Stomach (tissue), 9 donors: ENCODE measurements around the gene CFAP77. TPM values are rescaled to one million over a fixed set of nuclear protein-coding genes. Genes with fewer than 3 reads are reported as not detected.

Source experiments
- DNase-seq, 2 donors: peaks; one replicate each; pipeline versions ENCODE4 v3.0.0 to v3.0.0-alpha.2; 2013 to 2019
- H3K27ac ChIP-seq, 5 donors: fragments of 200-600 bp in 4 of 5; sonication (generic) in 4 of 5; one replicate each; pipeline ENCODE4 v1.5.1; 2013 to 2019; ENCODE audit warnings: mild to moderate bottlenecking in 1 of 5, moderate library complexity in 1 of 5
- H3K27me3 ChIP-seq, 3 donors: fragments of 200-600 bp; sonication (generic); one replicate each; pipeline ENCODE4 v1.5.1; 2017 to 2019; ENCODE audit warnings: mixed run types in 1 of 3
- H3K36me3 ChIP-seq, 4 donors: fragments of 200-600 bp; sonication (generic); 1 replicate in 3 of 4; 2 replicates in 1 of 4; pipeline ENCODE4 v1.5.1; 2016 to 2019
- H3K4me1 ChIP-seq, 4 donors: fragments of 200-600 bp; sonication (generic); one replicate each; pipeline ENCODE4 v1.5.1; 2016 to 2019
- H3K4me3 ChIP-seq, 4 donors: fragments of 200-600 bp; sonication (generic) in 3 of 4; one replicate each; pipeline ENCODE4 v1.5.1; 2016 to 2019; ENCODE audit warnings: mild to moderate bottlenecking in 1 of 4
- H3K9me3 ChIP-seq, 4 donors: fragments of 200-600 bp; sonication (generic); one replicate each; pipeline ENCODE4 v1.5.1; 2016 to 2019
- EP300 ChIP-seq: sonication (generic); formaldehyde crosslinking; IDR thresholded peaks from one replicate; pipeline ENCODE4 v1.6.1; 2017; ENCODE audit warnings: antibody characterized with exemption
- POLR2A ChIP-seq, 4 donors: fragments of 450-650 bp; IDR thresholded peaks; one replicate each; pipeline ENCODE4 v1.6.1; 2016; ENCODE audit warnings: antibody characterized with exemption in 4 of 4, control low read depth in 2 of 4, mild to moderate bottlenecking in 1 of 4, moderate library complexity in 1 of 4
- POLR2AphosphoS5 ChIP-seq, 3 donors: sonication (generic); formaldehyde crosslinking; IDR thresholded peaks; one replicate each; pipeline ENCODE4 v1.6.1; 2016; ENCODE audit warnings: antibody characterized with exemption in 3 of 3
- WGBS, 5 donors: extraction: QIAGEN DNeasy Blood & Tissue Kit in 3 of 5; methylation state at CpG; one replicate each; pipeline versions ENCODE4 v1.1.5 to v1.1.7; 2013 to 2018; 5-methylcytosine and 5-hydroxymethylcytosine counted together
- intact Hi-C: fragments of 100-400 bp; cut with DNase I; formaldehyde crosslinking; loops from one replicate; pipeline ENCODE4 v1.15.1; 2023; ENCODE audit warnings: low total_unique reads
- polyA plus RNA-seq, 3 donors: library from polyadenylated mRNA; stranded (reverse); fragments of 200-250 nt; gene quantifications; one replicate each; pipeline ENCODE4 v1.2.3, GENCODE V29; 2013
- total RNA-seq, 5 donors: library from RNA; depleted of rRNA; stranded (reverse); fragments of >200 nt; gene quantifications; one replicate each; pipeline versions ENCODE4 v1.1.0 to v1.2.3, GENCODE V29; 2014 to 2016
- TF ChIP-seq, protein P1 (sequence below), 7 experiments: fragments of 450-650 bp in 4 of 7; fragments of 200-600 bp in 3 of 7; sonication (generic) in 3 of 7; IDR thresholded peaks; one replicate each; pipeline ENCODE4 v1.5.1; 2016 to 2019; ENCODE audit warnings: antibody characterized with exemption in 7 of 7, control low read depth in 2 of 7, mild to moderate bottlenecking in 1 of 7
- donor health status: healthy with polysubstance abuse.
- donor health status: Bipolar disorder and iron deficiency.
- donor health status: healthy.

CFAP77 gene
- total and polyA plus RNA-seq, 8 donors = not detected

DNA sequence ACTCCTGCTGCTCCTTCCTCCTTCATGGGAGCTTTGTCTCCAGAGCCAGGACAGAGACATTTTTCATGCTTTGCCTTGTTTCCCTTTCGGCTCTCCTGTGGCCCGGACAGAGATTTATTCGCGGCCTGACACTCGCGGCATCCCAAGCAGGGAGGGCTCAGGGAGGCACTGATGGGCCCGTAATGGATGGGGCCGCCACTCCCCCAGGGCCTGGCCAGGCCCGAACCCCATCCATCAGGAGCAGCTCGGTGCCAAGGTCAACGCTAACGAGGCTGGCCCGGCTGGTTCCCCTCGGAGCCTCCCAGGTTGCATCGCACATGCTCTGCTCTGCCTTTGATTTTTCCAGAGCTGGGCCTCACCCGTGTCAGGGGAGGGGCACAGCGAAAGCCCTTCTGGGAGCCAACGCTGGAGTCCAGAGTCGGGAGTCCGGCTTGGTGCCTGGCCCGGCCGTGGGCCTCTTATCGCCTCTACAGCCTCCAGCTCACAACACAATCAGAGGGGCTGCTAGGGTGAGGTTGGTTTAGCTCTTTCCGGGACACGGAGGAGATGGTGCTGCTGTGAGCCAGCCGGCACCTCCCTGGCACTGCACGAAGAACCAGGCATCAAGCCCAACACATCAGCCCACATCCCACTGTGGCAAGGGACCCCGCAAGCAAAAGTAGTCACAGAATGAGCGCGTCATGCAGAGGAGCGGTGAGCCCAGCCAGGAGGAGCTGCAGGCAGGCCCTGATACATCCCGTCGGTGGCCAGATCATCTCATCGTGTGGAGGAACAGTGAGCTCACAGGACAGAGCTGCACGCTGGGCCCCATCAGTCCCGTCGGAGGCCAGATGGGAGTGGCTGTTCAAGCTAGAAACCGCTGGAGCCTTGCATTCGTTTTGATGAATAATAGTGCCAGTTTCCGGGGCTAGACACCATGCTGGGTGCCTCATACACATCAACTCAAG, 100.2 kb downstream of the CFAP77 start:
- Histone ChIP-seq H3K27ac (no peak overlapping the region), H3K4me3 (no peak overlapping the region), H3K4me1 (peaks cover 0 to 8% (median 0%) of the 10 kb centered on the region in 4 donors), H3K36me3 (no peaks in the 10 kb centered on the region), H3K9me3 (no peaks in the 10 kb centered on the region), H3K27me3 (peaks cover 3 to 85% (median 27%) of the 10 kb centered on the region in 3 donors)
- WGBS, 5 donors = 54 to 66% (median 64%) methylated on average over 33 to 40 of the region's 40 CpGs
- intact Hi-C loops = loop anchor here (5.0 kb wide), 1 partner anchor 287 kb away; no protein-coding TSS in a partner anchor
- peak in 1 of 2 donors; percentile 62 for DNase-seq
- TF ChIP-seq, protein P1, sequence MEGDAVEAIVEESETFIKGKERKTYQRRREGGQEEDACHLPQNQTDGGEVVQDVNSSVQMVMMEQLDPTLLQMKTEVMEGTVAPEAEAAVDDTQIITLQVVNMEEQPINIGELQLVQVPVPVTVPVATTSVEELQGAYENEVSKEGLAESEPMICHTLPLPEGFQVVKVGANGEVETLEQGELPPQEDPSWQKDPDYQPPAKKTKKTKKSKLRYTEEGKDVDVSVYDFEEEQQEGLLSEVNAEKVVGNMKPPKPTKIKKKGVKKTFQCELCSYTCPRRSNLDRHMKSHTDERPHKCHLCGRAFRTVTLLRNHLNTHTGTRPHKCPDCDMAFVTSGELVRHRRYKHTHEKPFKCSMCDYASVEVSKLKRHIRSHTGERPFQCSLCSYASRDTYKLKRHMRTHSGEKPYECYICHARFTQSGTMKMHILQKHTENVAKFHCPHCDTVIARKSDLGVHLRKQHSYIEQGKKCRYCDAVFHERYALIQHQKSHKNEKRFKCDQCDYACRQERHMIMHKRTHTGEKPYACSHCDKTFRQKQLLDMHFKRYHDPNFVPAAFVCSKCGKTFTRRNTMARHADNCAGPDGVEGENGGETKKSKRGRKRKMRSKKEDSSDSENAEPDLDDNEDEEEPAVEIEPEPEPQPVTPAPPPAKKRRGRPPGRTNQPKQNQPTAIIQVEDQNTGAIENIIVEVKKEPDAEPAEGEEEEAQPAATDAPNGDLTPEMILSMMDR (IDR thresholded peaks at IDR 0.05) = no peak
- TF ChIP-seq POLR2A (IDR thresholded peaks at IDR 0.05) = no peak
- no peak for TF ChIP-seq POLR2AphosphoS5 (IDR thresholded peaks at IDR 0.05)
- TF ChIP-seq EP300 = no peak

DNA sequence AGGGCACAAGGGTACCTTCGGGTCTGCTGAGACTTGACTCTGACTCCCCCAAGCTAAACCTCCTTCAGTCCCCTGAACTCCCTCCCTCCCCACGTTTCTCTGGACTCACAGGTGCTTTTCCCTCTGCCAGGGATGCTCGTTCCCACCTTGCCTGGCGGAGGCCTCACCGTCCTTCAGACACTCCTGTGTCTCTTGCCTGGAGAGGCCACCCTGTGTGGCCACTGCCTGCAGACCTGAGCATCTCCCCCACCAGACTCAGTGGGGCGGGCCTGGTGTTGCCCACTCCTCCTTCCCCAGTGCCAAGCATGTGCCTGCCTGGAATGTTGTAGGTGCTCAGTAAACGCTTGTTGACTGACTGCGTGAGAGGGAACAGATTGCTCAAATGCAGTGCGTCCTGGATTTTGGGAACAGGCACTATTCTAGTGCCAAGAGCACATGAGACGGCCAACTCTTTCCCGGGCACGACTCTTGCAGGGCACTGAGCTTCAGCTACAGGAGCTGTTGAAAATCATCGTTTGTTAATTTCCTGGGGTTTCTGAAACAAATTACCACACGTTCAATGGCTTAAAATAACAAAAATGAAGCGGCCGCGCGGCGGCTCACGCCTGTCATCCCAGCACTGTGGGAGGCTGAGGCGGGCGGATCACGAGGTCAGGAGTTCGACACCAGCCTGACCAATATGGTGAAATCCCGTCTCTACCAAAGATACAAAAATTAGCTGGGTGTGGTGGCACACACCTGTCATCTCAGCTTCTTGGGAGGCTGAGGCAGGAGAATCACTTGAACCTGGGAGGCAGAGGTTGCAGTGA, 101.4 kb downstream of the CFAP77 start:
- no peak overlapping the region for H3K4me3 ChIP-seq
- TF ChIP-seq, protein P1 (IDR thresholded peaks at IDR 0.05) = no peak
- TF ChIP-seq POLR2A (IDR thresholded peaks at IDR 0.05) (no peak), POLR2AphosphoS5 (IDR thresholded peaks at IDR 0.05) (no peak), EP300 (no peak)
- peaks cover 0 to 8% (median 0%) of the 10 kb centered on the region in 4 donors for H3K4me1 ChIP-seq
- WGBS, 5 donors = 84 to 87% (median 87%) methylated on average over 25 of the region's 25 CpGs
- H3K27ac ChIP-seq = no peak overlapping the region
- intact Hi-C loops = no loop called here
- H3K36me3 ChIP-seq = no peaks in the 10 kb centered on the region
- peaks cover under 1 to 76% (median 27%) of the 10 kb centered on the region in 3 donors for H3K27me3 ChIP-seq
- no peak for DNase-seq
- H3K9me3 ChIP-seq = no peaks in the 10 kb centered on the region

DNA sequence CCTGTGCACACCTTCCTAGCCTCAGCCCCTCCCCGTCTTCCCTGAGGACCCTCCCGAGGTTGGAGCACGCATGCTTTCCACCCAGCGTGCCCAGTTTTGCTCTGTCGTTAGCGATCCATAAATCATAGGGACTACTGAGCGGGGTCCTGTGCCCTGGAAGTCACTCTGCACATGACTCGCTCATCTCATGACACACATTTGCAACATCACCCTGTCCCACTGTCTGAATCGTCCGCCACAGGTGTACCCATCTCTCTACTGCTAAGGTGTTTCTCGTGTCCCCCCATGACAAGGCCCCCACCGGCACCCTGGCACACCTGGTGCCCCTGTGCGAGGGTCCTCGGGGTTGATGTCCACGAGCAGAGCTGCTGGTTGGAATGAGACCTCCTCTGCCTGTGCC, 103.4 kb downstream of the CFAP77 start:
- DNase-seq = no peak
- Histone ChIP-seq H3K4me3 (no peak overlapping the region), H3K27ac (no peak overlapping the region), H3K36me3 (no peaks in the 10 kb centered on the region), H3K4me1 (no peaks in the 10 kb centered on the region), H3K27me3 (peaks cover 4 to 76% (median 31%) of the 10 kb centered on the region in 3 donors), H3K9me3 (no peaks in the 10 kb centered on the region)
- intact Hi-C loops = no loop called here
- no peak for TF ChIP-seq EP300
- TF ChIP-seq POLR2AphosphoS5 (IDR thresholded peaks at IDR 0.05) = no peak
- TF ChIP-seq, protein P1 (IDR thresholded peaks at IDR 0.05) = no peak
- TF ChIP-seq POLR2A (IDR thresholded peaks at IDR 0.05) = no peak
- 82 to 84% (median 84%) methylated on average over 15 of the region's 15 CpGs for WGBS, 5 donors
